K562 (cell line): Measurements from ENCODE around the gene CCDC187. TPM values are rescaled to one million over a fixed set of nuclear protein-coding genes. Genes with fewer than 3 reads are reported as not detected.

Experiments
- CREM ChIP-seq: IDR thresholded peaks from 2 replicates; pipeline ENCODE4 v1.6.1; 2014; ENCODE audit warnings: antibody characterized with exemption, low read depth
- FOXJ3 ChIP-seq: sonication (generic); formaldehyde crosslinking; IDR thresholded peaks from 2 replicates; pipeline ENCODE4 v1.4.0; 2020; ENCODE audit warnings: mild to moderate bottlenecking, missing genetic modification reagents
- MEF2D ChIP-seq: conservative IDR thresholded peaks from 2 replicates; pipeline ENCODE4 v1.6.1; 2016; ENCODE audit warnings: low read depth, missing genetic modification characterization, missing compliant biosample characterization
- MGA ChIP-seq: fragments of 450-650 bp; IDR thresholded peaks from 2 replicates; pipeline ENCODE4 v1.6.1; 2016; ENCODE audit warnings: mild to moderate bottlenecking, moderate library complexity
- PPARD ChIP-seq: fragments of 250-450 bp; sonication (Bioruptor Pico); IDR thresholded peaks from 2 replicates; pipeline ENCODE4 v1.8.0; 2022; ENCODE audit warnings: inconsistent platforms, mild to moderate bottlenecking, moderate library complexity
- SAFB ChIP-seq: fragments of 200-400 bp; formaldehyde crosslinking; IDR thresholded peaks from 2 replicates; pipeline ENCODE4 v1.6.1; 2017; ENCODE audit warnings: low read depth, low read length, borderline replicate concordance
- TAF1 ChIP-seq: IDR thresholded peaks from 2 replicates; pipeline ENCODE4 v1.6.1; 2011; ENCODE audit warnings: mild to moderate bottlenecking, low read length, moderate library complexity; ENCODE audit not compliant: insufficient read depth, control insufficient read depth, severe bottlenecking; ENCODE audit errors: extremely low read depth
- polyA plus RNA-seq, 8 experiments: library from polyadenylated mRNA; depleted of rRNA in 4 of 8; stranded (reverse) in 5 of 8; unstranded in 3 of 8; fragments of >200 nt; fragmentation: Nextera tagmentation in 2 of 8; fragmentation: Illumina TruSeq in 1 of 8; extraction: Ambion mirVana in 2 of 8; extraction: Trizol in 1 of 8; gene quantifications; 2 replicates each; pipeline versions ENCODE4 v1.2.1 to v1.2.3, GENCODE V29; 2011 to 2014; ENCODE audit warnings: inconsistent platforms in 1 of 8, missing spikeins in 1 of 8
- total RNA-seq, 7 experiments: library from RNA; depleted of rRNA in 6 of 7; stranded (reverse); fragments of >200 nt in 6 of 7; fragmentation: Illumina TruSeq in 2 of 7; extraction: Trizol in 2 of 7; gene quantifications; 2 replicates each; pipeline versions ENCODE4 v1.2.1 to v1.2.3, GENCODE V29; 2011 to 2021; ENCODE audit warnings: low replicate concordance in 1 of 7

The CCDC187 gene
- total and polyA plus RNA-seq, 9 of the 15 experiments (the other 6 are each of a cell fraction or from before 2014, with no cell fraction given), result not detected

- no peak for TF ChIP-seq SAFB
- TF ChIP-seq FOXJ3 (CRISPR knock-in tag), result no peak
- TF ChIP-seq CREM, result peak; percentile 86
- no peak for TF ChIP-seq TAF1
- no peak for TF ChIP-seq PPARD (CRISPR knock-in tag)
- TF ChIP-seq MGA, result peak; percentile 65
- no peak for TF ChIP-seq MEF2D (tag)
Measured at GRCh38 chr9:136231478-136232297, 72.2 kb downstream of the CCDC187 start (continued).
